K562 (cell line): Measurements from ENCODE around the gene NPAS3. TPM values are rescaled to one million over a fixed set of nuclear protein-coding genes. Genes with fewer than 3 reads are reported as not detected.

Source experiments
- ATAC-seq: fragments of 200-7000 bp; cut with Tn5 transposase; 3 replicates; pipeline ENCODE4 v1.9.1; 2020; ENCODE audit warnings: moderate library complexity
- BruUV-seq: library from RNA; stranded (reverse); fragments of 400-500 nt; replicated peaks from 2 replicates; lab custom pipeline; 2021; lab: Mats Ljungman, UMichigan
- CTCF ChIA-PET: fragments of 300-600 bp; formaldehyde crosslinking; extraction: SDS; loops from one replicate; lab custom pipeline; 2021; ENCODE audit warnings: low intra/inter-chr PET ratio; lab: Yijun Ruan, JAX
- POLR2A ChIA-PET: fragments of 300-600, 350-650 bp; sonication (Branson Sonifier 250); formaldehyde crosslinking; extraction: SDS; loops from one replicate; lab custom pipeline; 2021; ENCODE audit warnings: antibody characterized with exemption, inconsistent platforms; lab: Yijun Ruan, JAX
- DNase-seq, 4 experiments: peaks; one replicate each; pipeline versions ENCODE4 v3.0.0 to v3.0.0-alpha.2; 2011 to 2018; ENCODE audit warnings: low spot score in 3 of 4, mixed read lengths in 3 of 4; ENCODE audit errors: extremely low read depth in 1 of 4
- FAIRE-seq: peaks from 2 replicates; lab custom pipeline; 2011; peaks lifted over from hg19 to GRCh38; lab: Jason Lieb, UNC
- H2AFZ ChIP-seq: 2 replicates; pipeline ENCODE4 v1.6.0; 2011; ENCODE audit warnings: low read depth, low read length, control low read depth, inconsistent platforms
- H3K27ac ChIP-seq: fragments of 200-600 bp; 3 replicates; pipeline ENCODE4 v1.8.0; 2011; ENCODE audit warnings: low read depth, mild to moderate bottlenecking, control low read depth, inconsistent platforms, low read length, moderate library complexity, mixed read lengths; ENCODE audit errors: extremely low read depth
- H3K27me3 ChIP-seq, 2 experiments: fragments of 300-600 bp in 1 of 2; 2 replicates in 1 of 2; 3 replicates in 1 of 2; pipeline versions ENCODE4 v1.6.0 to v1.8.0; 2011; ENCODE audit warnings: inconsistent platforms in 2 of 2, low read length in 2 of 2, mild to moderate bottlenecking in 1 of 2, mixed read lengths in 1 of 2, moderate library complexity in 1 of 2; ENCODE audit not compliant: control insufficient read depth in 2 of 2, insufficient read depth in 2 of 2
- H3K36me3 ChIP-seq: fragments of 300-600 bp; 3 replicates; pipeline ENCODE4 v1.8.0; 2011; ENCODE audit warnings: mild to moderate bottlenecking, low read length, inconsistent platforms; ENCODE audit not compliant: control insufficient read depth, insufficient read depth
- H3K4me1 ChIP-seq, 2 experiments: fragments of 200-600 bp in 1 of 2; replicated peaks in 1 of 2; 2 replicates in 1 of 2; 3 replicates in 1 of 2; pipeline versions ENCODE4 v1.5.1 to v1.8.0; 2011; ENCODE audit warnings: inconsistent platforms in 2 of 2, low read length in 2 of 2, mild to moderate bottlenecking in 1 of 2, mixed read lengths in 1 of 2, moderate library complexity in 1 of 2; ENCODE audit not compliant: control insufficient read depth in 2 of 2, insufficient read depth in 2 of 2
- H3K4me2 ChIP-seq: 2 replicates; pipeline ENCODE4 v1.6.1; 2011; ENCODE audit warnings: low read length, control low read depth, inconsistent platforms, mixed read lengths; ENCODE audit not compliant: insufficient read depth
- H3K4me3 ChIP-seq: fragments of 200-600 bp; sonication (generic), shearing (Covaris generic); 2 replicates; pipeline ENCODE4 v1.5.1; 2016; ENCODE audit warnings: control low read depth, inconsistent platforms
- H3K79me2 ChIP-seq: fragments of 200-600 bp; 3 replicates; pipeline ENCODE4 v1.8.0; 2011; ENCODE audit warnings: low read length, inconsistent platforms; ENCODE audit not compliant: control insufficient read depth, insufficient read depth
- H3K9ac ChIP-seq, 2 experiments: 2 replicates each; pipeline versions ENCODE4 v1.6.0 to v1.6.1; 2011; ENCODE audit warnings: low read depth in 2 of 2, low read length in 2 of 2, control low read depth in 1 of 2, inconsistent platforms in 1 of 2, mild to moderate bottlenecking in 1 of 2, mixed read lengths in 1 of 2; ENCODE audit not compliant: insufficient read depth in 1 of 2
- H3K9me1 ChIP-seq: one replicate; pipeline ENCODE4 v1.6.0; 2011; ENCODE audit warnings: inconsistent platforms, mild to moderate bottlenecking, low read length, moderate library complexity; ENCODE audit not compliant: control insufficient read depth, insufficient read depth
- H3K9me3 ChIP-seq: replicated peaks from 2 replicates; pipeline ENCODE4 v1.5.1; 2011; ENCODE audit warnings: low read depth, low read length, inconsistent platforms; ENCODE audit not compliant: control insufficient read depth, insufficient read depth
- H4K20me1 ChIP-seq: replicated peaks from 2 replicates; pipeline ENCODE4 v1.6.1; 2011; ENCODE audit warnings: low read length, inconsistent platforms, mixed read lengths; ENCODE audit not compliant: control insufficient read depth, insufficient read depth
- ARID4B ChIP-seq: sonication (generic); formaldehyde crosslinking; IDR thresholded peaks from 2 replicates; pipeline ENCODE4 v1.8.0; 2022; ENCODE audit warnings: mild to moderate bottlenecking, missing genetic modification reagents
- FOXP1 ChIP-seq: sonication (generic); formaldehyde crosslinking; IDR thresholded peaks from 2 replicates; pipeline ENCODE4 v1.8.0; 2022; ENCODE audit warnings: mild to moderate bottlenecking, missing genetic modification reagents
- WGBS: fragments of 100-300 bp; shearing (Covaris generic); methylation state at CpG from one replicate; pipeline ENCODE4 v1.1.6; 2016; ENCODE audit warnings: low coverage, mixed read lengths; ENCODE audit not compliant: insufficient coverage; ENCODE audit errors: missing lambda C conversion rate; 5-methylcytosine and 5-hydroxymethylcytosine counted together
- in situ Hi-C: fragments of 300-500 bp; cut with MboI; formaldehyde crosslinking; loops from 4 replicates; pipeline ENCODE4 v1.15.0; 2018; ENCODE audit warnings: inconsistent platforms, mixed read lengths
- intact Hi-C: fragments of 100-400 bp; cut with micrococcal nuclease; formaldehyde crosslinking; loops from 2 replicates; pipeline ENCODE4 v1.14.2; 2022
- polyA plus RNA-seq, 8 experiments: library from polyadenylated mRNA; depleted of rRNA in 4 of 8; stranded (reverse) in 5 of 8; unstranded in 3 of 8; fragments of >200 nt; fragmentation: Nextera tagmentation in 2 of 8; fragmentation: Illumina TruSeq in 1 of 8; extraction: Ambion mirVana in 2 of 8; extraction: Trizol in 1 of 8; gene quantifications; 2 replicates each; pipeline versions ENCODE4 v1.2.1 to v1.2.3, GENCODE V29; 2011 to 2014; ENCODE audit warnings: inconsistent platforms in 1 of 8, missing spikeins in 1 of 8
- total RNA-seq, 7 experiments: library from RNA; depleted of rRNA in 6 of 7; stranded (reverse); fragments of >200 nt in 6 of 7; fragmentation: Illumina TruSeq in 2 of 7; extraction: Trizol in 2 of 7; gene quantifications; 2 replicates each; pipeline versions ENCODE4 v1.2.1 to v1.2.3, GENCODE V29; 2011 to 2021; ENCODE audit warnings: low replicate concordance in 1 of 7

The NPAS3 gene
- total and polyA plus RNA-seq, 9 of the 15 experiments (the other 6 are each of a cell fraction or from before 2014, with no cell fraction given) = 0.04 TPM; not detected in 8

- TF ChIP-seq ARID4B = no peak
Observed at GRCh38 chr14:33515899-33516298, 577.2 kb downstream of the NPAS3 start (continued).

- WGBS = 3% methylated on average over 5 of the region's 5 CpGs
- Histone ChIP-seq H3K4me1 (no peaks in the 10 kb centered on the region), H4K20me1 (no peaks in the 10 kb centered on the region), H3K36me3 (no peaks in the 10 kb centered on the region), H3K9ac (no peak overlapping the region), H3K79me2 (no peaks in the 10 kb centered on the region), H3K4me2 (no peak overlapping the region), H3K9me3 (no peaks in the 10 kb centered on the region), H3K27ac (no peak overlapping the region), H3K4me3 (no peak overlapping the region), H2AFZ (no peak overlapping the region), H3K27me3 (peaks cover 0 to 4% of the 10 kb centered on the region in 2 experiments; a peak in 1 of 5 replicates), H3K9me1 (no peaks in the 10 kb centered on the region)
- intact Hi-C loops = no loop called here
- ChIA-PET POLR2A (no interaction called here), CTCF (no interaction called here)
- TF ChIP-seq FOXP1 (CRISPR knock-in tag) = no peak
- ATAC-seq (no peak), FAIRE-seq (no peak), DNase-seq (no peak)
- in situ Hi-C loops = no loop called here
- BruUV-seq = no TSS peak
Observed at GRCh38 chr14:33516898-33517436, 578.3 kb downstream of the NPAS3 start.
